GM19463 (cell line): ENCODE measurements around the gene KRT20.

Source experiments
- ATAC-seq: cut with Tn5 transposase; IDR thresholded peaks from one replicate; pipeline ENCODE4 v1.9.1; 2021; ENCODE audit warnings: mild to moderate bottlenecking, moderate library complexity; ENCODE audit not compliant: unreplicated experiment

Gene KRT20

GRCh38 chr17:40854175-40854814, 30.7 kb downstream of the KRT20 start:
- ATAC-seq: no peak

GRCh38 chr17:40852364-40852763, 32.7 kb downstream of the KRT20 start:
- ATAC-seq: no peak

GRCh38 chr17:40850293-40850972, 34.6 kb downstream of the KRT20 start:
- ATAC-seq: no peak

DNA sequence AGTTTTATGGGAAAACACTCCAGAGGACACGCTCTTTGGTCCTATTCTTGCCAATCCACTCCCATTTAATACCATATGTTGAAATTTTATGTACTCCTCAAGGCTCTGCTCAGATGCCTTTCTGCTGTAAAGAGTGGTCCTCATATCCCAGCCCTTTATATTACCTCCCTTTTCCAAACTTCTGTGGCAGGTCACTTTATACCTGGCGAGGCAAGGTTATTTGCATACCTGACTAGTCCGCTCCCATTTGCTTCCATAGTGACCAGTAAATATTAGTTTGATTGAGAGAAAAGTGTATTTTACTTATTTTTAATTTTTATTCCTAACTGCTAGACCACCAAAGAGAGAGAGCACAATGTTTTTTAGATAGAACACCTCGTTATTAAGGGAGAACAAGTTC, 35.3 kb downstream of the KRT20 start:
- ATAC-seq: no peak

DNA sequence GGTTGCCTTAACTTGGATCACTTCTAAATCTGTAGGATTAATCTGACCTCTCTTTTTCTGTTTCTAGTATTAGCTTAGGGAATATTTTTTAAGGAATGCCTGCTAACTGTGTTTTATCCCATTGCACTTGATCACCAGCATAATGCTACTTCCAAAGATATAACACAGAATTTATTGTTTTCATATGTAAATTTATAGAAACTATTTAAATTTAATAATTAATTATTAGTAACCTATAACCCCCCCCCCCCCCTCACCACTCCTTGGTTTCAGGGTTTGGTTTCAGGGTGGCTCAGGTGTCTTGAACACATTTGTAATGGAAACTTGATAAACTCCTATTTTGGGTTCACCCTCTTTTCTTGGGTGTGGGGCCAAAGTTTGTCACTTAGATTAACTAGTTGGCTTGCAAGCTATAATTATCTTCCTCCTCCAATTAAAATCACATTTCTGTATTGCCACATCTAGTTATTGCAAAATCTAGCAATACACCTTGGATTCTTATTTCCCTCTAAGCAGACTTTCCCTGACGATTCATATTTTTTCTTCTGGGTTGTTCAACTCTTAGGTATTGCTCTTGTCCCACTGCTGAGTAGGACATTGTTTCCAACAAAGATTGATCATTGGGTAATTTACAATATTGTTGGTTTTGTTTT, 36.3 kb downstream of the KRT20 start:
- no peak for ATAC-seq

GRCh38 chr17:40846515-40847144, 38.4 kb downstream of the KRT20 start:
- ATAC-seq: no peak

GRCh38 chr17:40844671-40845107, 40.4 kb downstream of the KRT20 start:
- ATAC-seq: no peak

- no peak for ATAC-seq
These were observed 41.8 kb downstream of the KRT20 start for GRCh38 chr17:40843242-40843641.

GRCh38 chr17:40841246-40841645, 43.8 kb downstream of the KRT20 start:
- no peak for ATAC-seq

- no peak for ATAC-seq
These were observed 45.8 kb downstream of the KRT20 start for GRCh38 chr17:40839194-40839593.

DNA sequence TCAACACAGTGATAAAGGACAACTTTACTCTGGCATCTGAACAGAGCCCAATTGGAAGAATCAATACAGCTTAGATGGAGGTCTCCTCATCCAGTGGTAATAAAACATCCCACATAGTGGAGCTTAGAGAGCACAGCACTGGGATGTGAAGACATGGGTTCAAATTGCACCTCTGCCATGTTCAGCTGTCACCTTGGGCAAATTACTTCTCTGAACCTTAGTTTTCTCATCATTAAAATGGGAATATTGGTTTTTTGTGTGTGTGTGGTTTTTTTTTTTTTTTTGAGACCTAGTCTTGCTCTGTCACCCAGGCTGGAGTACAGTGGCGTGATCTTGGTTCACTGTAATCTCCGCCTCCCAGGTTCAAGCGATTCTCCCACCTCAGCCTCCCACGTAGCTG, 49.0 kb downstream of the KRT20 start:
- ATAC-seq: no peak

GRCh38 chr17:40833882-40834281, 51.2 kb downstream of the KRT20 start:
- no peak for ATAC-seq

DNA sequence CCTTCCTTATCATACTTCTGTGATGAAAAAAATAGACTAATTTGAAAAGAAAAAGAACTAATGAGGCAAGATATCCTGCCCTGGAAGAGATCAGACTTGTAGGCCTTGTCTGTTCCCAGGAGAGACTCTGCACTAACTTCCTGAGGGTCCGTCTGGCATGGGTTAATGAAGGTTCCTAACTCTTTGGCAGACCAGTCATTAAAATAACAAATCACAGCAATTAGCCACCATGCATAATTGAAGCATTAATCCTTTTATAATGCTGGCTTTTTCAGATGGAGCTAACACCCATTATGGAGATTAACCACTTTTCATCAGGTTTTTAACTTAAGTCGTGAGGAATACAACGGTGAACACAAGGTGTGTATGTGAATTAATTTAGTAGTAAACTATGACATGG, 52.2 kb downstream of the KRT20 start:
- no peak for ATAC-seq

GRCh38 chr17:40830085-40830776, 54.8 kb downstream of the KRT20 start:
- no peak for ATAC-seq

GRCh38 chr17:40828454-40829044, 56.5 kb downstream of the KRT20 start:
- no peak for ATAC-seq

DNA sequence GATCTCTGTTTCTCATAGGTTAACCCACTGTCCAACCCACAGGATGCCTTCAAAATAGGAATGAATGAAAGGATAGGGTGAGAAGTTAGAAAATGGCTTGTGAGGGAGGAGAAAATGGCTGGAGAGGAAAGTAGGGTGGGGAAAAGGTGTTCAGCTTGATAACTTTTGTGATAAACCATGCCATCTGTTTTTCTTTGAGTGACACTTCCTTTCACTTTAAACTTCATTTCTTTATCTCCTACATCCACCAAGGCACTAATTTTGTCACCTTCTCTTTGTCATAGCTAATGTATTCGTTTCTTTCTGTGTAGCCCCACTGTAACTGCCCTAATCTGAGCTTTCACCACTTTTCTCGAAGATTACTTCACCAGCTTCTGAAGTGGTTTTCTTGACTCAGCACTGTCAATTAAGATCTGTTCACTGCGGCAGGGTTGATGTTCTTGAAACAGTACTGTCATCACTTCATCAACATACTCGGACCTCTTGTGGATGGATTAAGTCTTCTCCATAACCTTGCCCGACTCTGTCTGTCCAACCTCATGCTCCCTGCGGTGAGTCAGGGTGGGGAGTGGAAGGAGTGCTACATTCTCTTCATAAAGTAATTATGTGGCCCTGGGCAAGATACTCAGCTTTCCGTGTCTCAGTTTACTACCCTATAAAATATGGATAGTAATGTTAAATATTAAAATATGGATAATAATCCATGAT, 57.1 kb downstream of the KRT20 start:
- ATAC-seq: no peak
